GM19467 (cell line): ENCODE measurements around the gene CTR9.
A peak's percentile ranks its signal among the peaks of the same experiment; 100 is the strongest.

Experiments
- ATAC-seq: cut with Tn5 transposase; IDR thresholded peaks from one replicate; pipeline ENCODE4 v1.9.1; 2021; ENCODE audit warnings: mild to moderate bottlenecking, moderate library complexity; ENCODE audit not compliant: unreplicated experiment

The CTR9 gene

DNA sequence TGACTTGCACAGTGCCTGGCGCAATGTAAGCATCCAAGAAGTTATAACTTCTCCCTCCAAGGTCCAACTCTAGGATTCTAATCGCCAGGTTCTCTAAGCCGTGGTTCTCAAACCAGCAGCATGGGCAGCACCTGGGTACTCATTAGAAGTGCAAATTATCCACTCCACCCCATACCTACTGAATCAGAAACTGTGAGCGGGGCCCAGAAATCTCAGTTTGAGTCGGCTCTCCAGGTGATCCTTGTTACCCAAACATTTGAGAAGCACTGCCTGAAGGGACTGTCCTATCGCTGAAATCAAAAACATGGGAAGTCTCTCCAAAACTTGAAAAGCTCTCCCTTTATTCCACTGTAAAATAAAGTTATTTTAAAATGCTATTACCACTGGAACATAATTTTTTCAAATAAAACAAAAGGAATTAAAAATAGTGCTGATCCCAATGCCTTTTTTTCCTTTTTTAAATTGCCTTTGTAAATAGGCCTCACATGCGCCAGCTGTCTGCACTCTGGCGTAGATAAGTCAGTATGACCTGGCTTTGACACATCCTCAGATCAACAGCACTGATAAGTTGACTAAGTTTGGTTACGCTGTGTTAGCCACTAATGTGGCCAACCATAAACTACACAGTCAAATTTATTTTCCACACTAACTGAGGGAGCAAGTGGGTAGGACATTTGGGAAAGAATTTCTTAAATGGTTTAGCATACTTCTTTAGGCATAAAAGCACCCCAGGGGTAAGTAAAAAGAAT, 8.4 kb upstream of the CTR9 start:
- no peak for ATAC-seq

DNA sequence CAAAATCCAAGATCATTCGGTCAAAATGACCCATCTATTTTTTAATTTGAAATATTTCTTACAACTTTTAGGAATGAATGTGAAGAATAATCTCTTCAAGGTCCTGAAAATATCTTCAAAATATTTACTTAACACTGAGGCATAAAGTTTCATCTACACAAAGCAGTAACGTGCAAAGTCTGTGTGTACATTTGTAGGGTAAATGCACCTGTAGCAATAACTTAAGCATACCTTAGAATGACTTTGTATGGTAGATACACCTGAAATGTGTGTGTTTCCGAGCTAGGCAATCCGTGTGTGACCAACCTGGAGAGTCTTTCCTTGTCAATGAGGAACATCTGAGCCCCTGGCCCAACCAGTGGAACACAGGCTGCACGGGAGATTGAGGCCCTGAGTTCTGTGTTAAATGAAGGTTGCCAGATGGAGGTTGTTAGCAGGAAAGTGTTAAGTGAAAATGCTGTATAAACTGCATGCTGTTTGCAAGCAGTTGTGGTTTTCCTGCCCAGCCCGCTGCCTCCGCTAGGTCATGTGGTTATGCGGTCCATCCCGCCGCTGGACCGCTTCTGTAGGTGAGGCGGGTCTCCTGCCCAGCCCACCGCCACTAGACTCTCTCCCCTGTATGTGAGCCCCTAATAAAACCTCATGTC, 7.6 kb upstream of the CTR9 start:
- no peak for ATAC-seq

DNA sequence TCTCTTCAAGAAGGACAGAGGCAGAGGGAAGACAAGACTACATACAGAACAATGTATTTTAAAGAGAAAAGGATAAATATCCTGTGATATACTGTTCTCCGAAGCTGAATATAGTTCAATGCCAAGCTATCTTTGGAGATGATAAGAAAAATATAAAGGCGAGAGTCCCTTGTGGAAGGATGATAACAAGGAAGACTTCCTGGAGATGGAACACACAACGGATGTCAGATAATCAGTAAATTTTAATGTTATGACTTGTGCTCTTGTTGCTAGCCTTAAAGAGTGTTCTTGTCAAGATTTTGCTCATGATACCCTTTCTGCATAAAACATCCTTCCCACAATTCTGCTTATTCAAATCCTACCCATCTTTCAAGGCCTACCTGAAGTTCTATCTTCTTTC, 6.8 kb upstream of the CTR9 start:
- no peak for ATAC-seq

DNA sequence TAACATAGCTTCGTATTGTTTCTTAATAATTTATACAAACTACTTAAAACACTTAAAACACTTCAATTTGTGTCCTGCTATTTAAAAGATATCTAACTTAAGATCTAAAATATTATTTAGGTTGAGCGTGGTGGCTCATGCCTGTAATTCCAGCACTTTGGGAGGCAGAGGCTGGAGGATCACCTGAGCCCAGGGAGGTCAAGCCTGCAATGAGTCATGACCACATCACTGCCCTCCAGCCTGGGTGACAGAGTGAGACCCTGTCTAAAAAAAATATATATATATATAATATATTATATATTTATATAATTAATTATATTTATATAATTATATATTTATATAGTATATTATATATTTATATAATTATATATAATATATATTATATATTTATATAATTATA, 4.2 kb upstream of the CTR9 start:
- ATAC-seq, result no peak

DNA sequence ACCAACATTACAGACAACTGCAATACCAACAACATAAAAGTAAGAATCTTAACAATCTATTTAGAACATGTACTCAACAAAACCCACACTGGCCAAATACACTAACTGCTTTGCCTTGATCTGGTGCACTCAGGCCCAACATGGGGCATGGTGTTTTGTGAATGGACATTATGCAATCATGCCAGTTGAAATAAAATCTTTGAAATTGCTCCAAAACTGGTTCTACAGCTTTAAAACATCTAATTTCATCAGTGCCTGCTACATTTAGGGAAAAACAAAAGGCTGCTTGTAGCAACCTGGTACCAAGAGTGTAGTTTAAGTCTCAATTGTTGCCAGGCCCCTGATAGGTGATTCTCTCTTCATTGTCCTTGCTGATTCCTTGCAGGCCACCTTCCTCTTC, 3.3 kb upstream of the CTR9 start:
- ATAC-seq, result no peak

DNA sequence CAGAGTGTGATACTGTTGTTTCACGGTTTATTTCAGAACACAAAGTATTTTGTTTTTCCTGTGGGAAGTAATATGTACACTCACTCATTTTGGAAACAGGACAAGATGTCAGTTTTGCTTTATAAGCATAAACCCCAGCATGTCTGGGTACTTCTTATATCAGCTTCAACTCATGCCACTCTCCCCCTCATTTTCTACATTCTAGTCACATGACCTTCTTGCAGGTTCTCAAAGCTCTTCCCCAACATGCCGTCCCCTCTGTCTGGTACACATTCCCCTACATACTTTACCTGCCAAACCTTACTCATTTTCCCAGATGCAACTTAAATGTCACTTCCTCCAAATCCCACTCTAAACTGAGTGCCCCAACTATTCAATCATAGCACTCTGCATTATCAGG, 1.6 kb upstream of the CTR9 start:
- ATAC-seq, result no peak

DNA sequence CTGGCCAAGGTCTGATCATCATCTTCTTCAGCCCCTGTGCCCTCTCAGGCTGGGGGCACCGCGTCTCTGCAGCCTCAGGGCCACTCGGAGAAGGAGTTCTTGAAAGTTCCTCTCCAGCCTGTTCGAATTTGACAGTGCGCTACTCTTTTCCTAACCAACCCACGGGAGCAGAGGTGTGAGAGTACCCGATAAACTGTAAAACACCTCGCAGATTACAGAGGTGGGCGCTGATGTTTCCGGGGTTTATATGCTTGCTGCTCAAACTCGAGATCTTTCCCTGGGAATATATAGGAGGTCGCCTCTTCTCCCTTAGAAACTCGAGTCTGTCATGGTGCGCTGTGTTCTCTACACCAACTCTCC, 515 bp downstream of the CTR9 start:
- ATAC-seq, result no peak

DNA sequence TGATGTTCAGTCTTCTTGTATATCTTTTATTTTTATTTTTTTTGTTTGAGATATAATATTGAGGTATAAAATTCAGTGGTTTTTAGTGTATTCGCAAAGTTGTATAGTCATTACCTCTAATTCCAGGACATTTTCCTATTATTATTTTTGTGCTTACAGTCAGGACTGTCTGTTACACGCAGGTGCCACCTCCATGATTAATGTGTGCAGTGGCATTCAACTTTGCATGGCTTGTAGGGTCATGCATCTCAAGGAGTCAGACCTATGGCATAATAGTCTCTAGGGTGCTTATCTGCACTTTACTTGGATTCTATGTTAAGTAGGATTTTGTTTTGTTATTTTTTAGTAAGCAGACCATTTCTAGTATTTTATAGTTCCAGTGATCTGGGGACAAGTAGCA, 1.0 kb downstream of the CTR9 start:
- ATAC-seq, result no peak

DNA sequence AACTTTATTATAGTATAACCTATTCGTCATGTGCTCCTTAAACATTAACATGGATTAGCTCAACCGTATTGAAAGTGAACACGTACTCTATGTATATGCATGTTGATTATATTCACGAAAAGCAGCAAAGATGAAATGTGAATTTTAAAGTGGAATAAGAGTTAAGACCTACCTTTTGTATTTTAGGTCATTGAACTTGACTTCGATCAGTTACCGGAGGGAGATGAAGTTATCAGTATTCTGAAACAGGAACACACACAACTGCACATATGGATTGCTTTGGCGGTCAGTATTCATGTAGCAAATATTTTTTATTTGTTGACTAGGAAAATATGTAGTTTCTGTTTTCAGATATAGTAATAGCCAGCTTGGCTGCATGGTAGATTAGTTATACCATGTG, 1.4 kb downstream of the CTR9 start:
- no peak for ATAC-seq

DNA sequence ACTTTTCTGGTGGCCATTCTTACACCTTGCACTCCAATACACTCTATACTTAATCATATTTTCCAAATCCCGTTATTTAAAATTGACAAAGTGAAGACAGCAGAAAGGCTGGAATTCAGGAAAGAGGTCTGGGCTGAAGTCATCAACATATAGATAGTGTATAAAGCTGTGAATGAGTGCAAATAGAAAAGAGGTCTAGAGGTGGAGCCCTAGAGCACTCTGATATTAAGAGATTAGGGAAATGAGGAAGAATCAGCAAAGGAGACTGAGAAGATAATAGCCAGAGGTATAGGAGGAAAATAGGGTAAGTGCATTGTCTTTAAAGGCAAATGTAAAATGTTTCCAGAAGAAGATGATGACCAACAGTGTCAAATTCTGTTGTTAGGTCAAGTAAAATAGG, 7.9 kb downstream of the CTR9 start:
- no peak for ATAC-seq

DNA sequence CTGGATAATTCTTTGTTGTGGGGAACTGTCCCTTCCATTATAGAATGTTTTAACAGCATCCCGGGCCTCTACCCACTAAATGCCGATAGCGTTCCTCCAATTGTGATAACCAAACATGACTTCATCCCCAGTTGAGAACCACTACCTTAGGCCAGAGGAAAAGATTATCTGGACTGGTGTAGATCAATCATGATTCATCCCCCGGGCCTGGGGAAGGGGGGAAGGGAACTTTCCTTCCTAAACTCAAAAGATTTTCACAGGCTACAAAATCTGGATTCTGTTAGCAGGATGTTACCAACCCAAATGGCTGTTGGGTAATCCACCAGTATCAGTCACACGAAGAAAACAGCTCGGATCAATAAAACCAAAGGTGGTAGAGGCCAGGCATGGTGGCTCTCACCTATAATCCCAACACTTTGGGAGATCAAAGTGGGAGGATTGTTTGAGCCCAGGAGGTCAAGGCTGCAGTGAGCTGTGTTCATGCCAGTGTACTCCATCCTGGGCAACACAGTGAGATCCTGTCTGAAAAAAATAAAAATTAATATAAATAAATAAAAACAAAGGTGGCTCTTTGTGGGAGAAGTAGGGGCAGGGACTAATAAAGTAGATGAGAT, 10.1 kb downstream of the CTR9 start:
- no peak for ATAC-seq

DNA sequence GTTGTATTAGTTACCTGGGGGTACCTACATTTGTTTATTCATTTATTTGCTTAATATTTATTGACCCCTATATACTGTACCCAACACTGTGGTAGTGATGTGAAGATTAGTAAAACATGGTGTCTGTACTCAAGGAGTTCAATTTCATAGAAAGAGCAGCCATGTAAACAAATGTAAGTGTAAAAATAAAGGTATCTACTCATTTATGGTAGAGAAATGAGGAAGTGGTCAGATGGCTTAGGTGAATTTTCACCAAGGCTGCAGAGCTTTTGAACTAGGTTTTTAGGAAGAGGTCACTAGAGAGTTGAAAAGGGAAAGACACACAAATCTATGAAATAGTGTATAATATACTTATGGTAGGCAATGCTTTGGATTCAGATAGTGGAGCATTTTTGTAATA, 11.1 kb downstream of the CTR9 start:
- peak; percentile 84 for ATAC-seq

DNA sequence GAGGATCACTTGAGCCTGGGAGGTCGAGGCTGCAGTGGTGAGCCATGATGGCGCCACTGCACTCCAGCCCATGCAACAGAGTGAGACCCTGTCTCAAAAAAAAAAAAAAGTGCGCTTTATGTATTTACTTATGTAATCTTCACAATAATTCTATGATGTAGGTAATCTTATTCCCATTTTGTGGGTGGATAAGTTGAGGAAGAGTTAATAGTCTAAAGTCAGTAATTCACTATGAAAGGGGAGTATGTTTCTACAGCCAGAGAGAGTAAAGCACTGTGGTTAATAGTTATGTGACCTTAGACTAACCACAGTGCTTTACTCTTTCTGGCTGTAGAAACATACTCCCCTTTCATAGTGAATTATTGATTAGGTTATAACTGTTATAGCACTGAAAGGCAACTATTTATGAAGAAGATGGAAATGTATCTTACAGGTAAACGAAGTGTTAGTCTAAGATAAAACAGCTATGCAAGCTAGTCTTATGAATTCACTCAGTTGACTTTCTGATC, 11.9 kb downstream of the CTR9 start:
- no peak for ATAC-seq

DNA sequence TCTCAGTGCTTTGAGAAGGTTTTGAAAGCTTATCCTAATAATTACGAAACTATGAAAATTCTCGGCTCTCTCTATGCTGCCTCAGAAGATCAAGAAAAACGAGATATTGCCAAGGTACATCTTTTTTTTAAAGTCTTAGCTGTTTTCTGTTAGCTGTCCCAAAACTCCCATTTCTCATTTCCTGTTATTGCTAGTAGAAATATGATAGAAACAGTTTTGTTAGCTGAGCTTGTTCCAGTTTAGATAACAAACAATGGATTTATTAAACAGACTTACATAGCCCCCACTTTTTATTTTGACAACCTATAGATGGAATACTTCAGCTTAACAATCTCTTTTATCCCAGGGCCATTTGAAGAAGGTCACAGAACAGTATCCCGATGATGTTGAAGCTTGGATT, 12.7 kb downstream of the CTR9 start:
- no peak for ATAC-seq

DNA sequence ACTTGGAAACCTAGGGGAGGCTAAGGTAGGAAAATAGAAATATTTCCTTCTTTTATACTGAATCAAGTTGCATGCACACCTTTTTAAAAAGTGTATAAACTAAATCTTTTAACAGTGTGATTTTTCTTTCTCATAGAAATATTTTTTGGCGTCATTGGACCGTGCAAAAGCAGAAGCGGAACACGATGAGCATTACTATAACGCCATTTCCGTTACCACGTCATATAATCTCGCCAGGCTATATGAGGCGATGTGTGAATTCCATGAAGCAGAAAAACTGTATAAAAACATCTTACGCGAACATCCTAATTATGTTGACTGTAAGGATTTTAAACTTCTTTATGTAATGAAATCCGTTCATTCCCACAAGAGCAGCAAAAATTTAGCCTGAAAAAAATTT, 13.4 kb downstream of the CTR9 start:
- no peak for ATAC-seq

DNA sequence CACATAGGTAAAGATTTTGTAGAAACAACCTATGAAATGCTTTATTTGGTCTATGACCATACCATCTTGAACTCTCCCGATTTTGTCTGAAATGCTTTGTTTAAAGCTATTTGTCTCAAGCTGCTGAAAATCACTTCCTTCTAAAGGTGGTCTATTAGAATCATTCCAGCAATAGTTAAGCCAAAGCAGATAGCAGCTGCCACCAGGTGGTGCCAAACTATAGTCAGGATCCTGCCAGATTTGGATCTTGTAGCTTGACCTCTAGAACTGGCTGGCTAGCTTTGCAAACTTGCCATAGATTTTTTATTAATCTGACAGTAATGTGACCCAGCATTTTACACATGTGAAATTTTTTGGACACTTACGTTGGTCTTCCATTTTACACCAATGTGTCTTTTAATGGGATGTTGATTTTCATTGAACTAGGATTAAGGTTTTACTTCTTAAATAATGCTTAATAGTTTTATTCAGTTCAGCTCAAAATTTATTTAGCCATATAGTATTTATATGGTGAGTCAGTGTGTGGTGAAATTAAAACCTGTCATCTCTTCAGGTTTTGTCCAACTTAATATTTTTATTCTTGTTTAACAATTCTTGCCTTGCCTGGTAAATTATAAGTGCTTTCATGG, 19.7 kb downstream of the CTR9 start:
- no peak for ATAC-seq

DNA sequence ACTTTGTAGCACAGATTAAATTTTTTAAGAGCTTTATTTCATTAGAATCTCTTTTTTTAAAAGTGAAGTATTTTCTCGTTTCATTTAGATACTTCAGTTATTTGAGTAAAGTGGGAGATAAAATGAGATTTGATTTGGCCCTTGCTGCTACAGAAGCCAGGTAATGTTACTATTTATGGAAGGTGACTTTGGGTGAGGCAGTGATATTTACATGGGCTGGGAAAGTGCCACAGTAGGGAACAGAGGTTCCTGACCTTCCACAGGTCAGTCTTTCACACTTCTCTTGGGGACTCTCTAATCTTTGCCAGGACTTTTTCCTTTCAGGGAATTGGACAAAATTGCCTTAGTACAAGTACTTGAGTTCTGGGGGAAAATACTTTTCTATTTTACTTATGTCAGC, 20.4 kb downstream of the CTR9 start:
- no peak for ATAC-seq

DNA sequence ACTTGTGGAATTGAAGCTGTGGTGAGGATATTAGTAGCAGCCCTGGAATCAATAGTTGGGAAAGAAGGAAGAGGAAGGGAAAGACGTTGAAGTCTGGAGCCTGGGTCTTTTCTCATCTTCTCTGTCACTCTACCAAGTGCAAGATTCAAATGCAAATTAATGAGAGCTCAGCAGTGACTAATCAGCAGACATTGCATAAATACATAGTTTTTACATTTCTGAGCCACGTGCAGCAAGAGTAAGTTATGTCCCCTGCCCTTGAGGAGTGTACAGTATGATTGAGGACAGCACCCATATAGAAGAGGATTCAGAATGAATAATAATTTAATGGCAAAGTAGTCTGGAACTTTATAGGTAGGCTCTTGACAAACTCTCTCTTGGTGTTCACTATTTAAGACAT, 23.8 kb downstream of the CTR9 start:
- ATAC-seq, result no peak

DNA sequence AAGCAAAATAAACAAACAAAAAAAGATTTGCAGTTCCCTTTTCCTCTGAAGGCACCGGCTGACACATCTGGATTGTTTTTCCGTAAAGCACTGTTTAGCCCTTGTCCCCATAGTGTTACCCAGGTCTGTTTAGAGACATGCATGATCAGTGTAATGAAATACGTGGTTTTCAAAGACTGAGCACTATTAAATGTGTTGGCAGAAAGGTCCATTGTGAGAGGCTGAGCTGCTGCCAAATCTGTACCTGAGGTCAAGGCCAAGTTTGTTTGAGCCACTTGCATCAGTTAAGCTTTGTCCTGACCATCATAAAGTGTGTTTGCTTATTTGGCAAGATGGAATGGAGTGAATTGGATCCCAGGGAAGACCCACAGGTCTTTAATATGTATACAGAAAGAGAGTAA, 26.3 kb downstream of the CTR9 start:
- no peak for ATAC-seq

DNA sequence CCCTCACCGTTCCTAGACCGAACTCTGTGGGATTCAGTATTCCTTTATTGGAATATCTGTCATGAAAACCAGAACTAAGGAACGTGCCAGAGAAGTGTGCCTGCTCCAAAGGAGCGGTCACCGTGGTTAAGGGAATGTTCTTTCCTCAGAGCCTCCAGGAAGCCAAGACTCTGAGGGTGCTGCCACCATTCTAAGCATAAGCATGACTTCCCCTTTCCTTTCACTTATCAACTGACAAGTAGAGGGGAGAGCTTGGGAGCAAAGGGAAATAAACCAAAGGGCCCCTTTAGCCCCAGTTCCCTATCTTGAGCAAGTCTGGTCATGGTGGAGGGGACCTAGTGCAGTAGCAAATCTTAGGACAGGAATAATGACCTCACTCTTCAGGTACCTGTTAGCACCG, 26.8 kb downstream of the CTR9 start:
- no peak for ATAC-seq

DNA sequence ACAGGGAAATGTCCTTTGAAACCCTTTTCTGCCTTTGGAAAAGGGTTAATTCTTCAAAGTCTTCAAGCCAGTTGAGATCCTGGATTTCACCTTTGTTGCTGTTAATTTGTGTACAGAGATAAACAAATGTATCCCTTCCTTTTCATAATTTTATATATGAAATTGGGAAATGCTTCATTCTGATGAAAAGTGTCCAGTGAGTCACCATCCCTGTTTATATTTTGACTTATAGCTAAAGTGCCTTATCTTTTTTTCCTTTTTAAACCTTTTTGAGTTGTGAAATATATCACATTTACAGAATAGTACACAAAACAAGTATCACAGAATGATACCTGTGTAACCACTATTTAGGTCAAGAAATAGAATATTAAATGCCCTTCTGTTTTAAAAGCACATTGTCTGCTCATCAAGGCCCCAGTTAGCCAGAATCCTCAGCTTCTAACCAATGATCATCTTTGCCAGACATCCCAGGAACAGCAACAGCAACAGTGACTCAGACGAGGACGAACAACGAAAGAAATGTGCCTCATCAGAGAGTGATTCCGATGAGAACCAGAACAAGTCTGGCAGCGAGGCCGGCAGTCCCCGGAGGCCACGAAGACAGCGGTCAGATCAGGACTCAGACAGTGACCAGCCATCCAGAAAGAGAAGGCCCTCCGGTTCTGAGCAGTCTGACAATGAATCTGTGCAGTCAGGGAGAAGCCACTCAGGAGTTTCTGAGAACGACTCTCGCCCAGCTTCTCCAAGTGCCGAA, 27.3 kb downstream of the CTR9 start:
- ATAC-seq, result no peak
